GM18502 (cell line): ENCODE measurements around the gene GPC5.

Source experiments
- ATAC-seq: cut with Tn5 transposase; IDR thresholded peaks from one replicate; pipeline ENCODE4 v1.9.1; 2021; ENCODE audit warnings: mild to moderate bottlenecking; ENCODE audit not compliant: unreplicated experiment, poor library complexity

Gene GPC5

GRCh38 chr13:91907398-91907797, 509.0 kb downstream of the GPC5 start:
- no peak for ATAC-seq

- ATAC-seq, result no peak
These were observed 511.2 kb downstream of the GPC5 start for GRCh38 chr13:91909617-91910016.

GRCh38 chr13:91922969-91923592, 524.7 kb downstream of the GPC5 start:
- ATAC-seq, result no peak

- no peak for ATAC-seq
These were observed 532.3 kb downstream of the GPC5 start for GRCh38 chr13:91930687-91931086.

- ATAC-seq, result no peak
These were observed 535.9 kb downstream of the GPC5 start for GRCh38 chr13:91934354-91934753.

GRCh38 chr13:91946498-91947070, 548.2 kb downstream of the GPC5 start:
- peak; percentile 74 for ATAC-seq

GRCh38 chr13:91948736-91949135, 550.3 kb downstream of the GPC5 start:
- ATAC-seq, result no peak

- ATAC-seq, result no peak
These were observed 552.4 kb downstream of the GPC5 start for GRCh38 chr13:91950803-91951202.

- no peak for ATAC-seq
These were observed 557.3 kb downstream of the GPC5 start for GRCh38 chr13:91955546-91956355.

- ATAC-seq, result no peak
These were observed 562.5 kb downstream of the GPC5 start for GRCh38 chr13:91960947-91961346.

GRCh38 chr13:91962946-91963345, 564.5 kb downstream of the GPC5 start:
- no peak for ATAC-seq

GRCh38 chr13:91965511-91965910, 567.1 kb downstream of the GPC5 start:
- ATAC-seq, result no peak

GRCh38 chr13:91978571-91978970, 580.1 kb downstream of the GPC5 start:
- ATAC-seq, result no peak

GRCh38 chr13:91986761-91987483, 588.5 kb downstream of the GPC5 start:
- no peak for ATAC-seq

GRCh38 chr13:91988331-91988730, 589.9 kb downstream of the GPC5 start:
- no peak for ATAC-seq

- no peak for ATAC-seq
These were observed 614.4 kb downstream of the GPC5 start for GRCh38 chr13:92012787-92013186.

- no peak for ATAC-seq
These were observed 619.3 kb downstream of the GPC5 start for GRCh38 chr13:92017737-92018136.

GRCh38 chr13:92028695-92029094, 630.3 kb downstream of the GPC5 start:
- ATAC-seq, result no peak

- no peak for ATAC-seq
These were observed 631.2 kb downstream of the GPC5 start for GRCh38 chr13:92029641-92030040.

- ATAC-seq, result no peak
These were observed 640.5 kb downstream of the GPC5 start for GRCh38 chr13:92038905-92039304.

GRCh38 chr13:92042522-92042921, 644.1 kb downstream of the GPC5 start:
- no peak for ATAC-seq
